NCI-H446 treated with DMSO at 0.1 percent for 48 hours (cell line): Measurements from ENCODE around the gene CMTM8.
"Not testable (repeated sequence)": the region's sequence is repeated elsewhere in the genome, so short reads cannot be mapped to it uniquely, and the experiment has no call there.

Source experiments
- DNase-seq: peaks from one replicate; lab custom pipeline; 2025; lab: John Stamatoyannopoulos, UW

CMTM8 gene

GRCh38 chr3:32238453-32239306 lies at the start of gene CMTM8:
CMTM8 (plus strand) TSS chr3:32238680; CDS start chr3:32238973, 293 bp downstream.
- DNase-seq = no peak

- no peak for DNase-seq
These were observed 48.8 kb upstream of the CMTM8 start for GRCh38 chr3:32189693-32190092.

GRCh38 chr3:32190556-32190955 lies 47.9 kb upstream of the CMTM8 start:
- DNase-seq = not testable (repeated sequence)

- no peak for DNase-seq
These were observed 45.4 kb upstream of the CMTM8 start for GRCh38 chr3:32193101-32193500.

- no peak for DNase-seq
These were observed 43.8 kb upstream of the CMTM8 start for GRCh38 chr3:32194653-32195052.

- DNase-seq = no peak
These were observed 42.4 kb upstream of the CMTM8 start for GRCh38 chr3:32195995-32196540.

GRCh38 chr3:32197991-32198390 lies 40.5 kb upstream of the CMTM8 start:
- no peak for DNase-seq

GRCh38 chr3:32198714-32199113 lies 39.8 kb upstream of the CMTM8 start:
- DNase-seq = no peak

- no peak for DNase-seq
These were observed 38.0 kb upstream of the CMTM8 start for GRCh38 chr3:32200490-32200889.

GRCh38 chr3:32200992-32201758 lies 37.3 kb upstream of the CMTM8 start:
- DNase-seq = no peak

- DNase-seq = no peak
These were observed 36.0 kb upstream of the CMTM8 start for GRCh38 chr3:32202496-32202895.

GRCh38 chr3:32203854-32204253 lies 34.6 kb upstream of the CMTM8 start:
- no peak for DNase-seq

GRCh38 chr3:32208447-32208846 lies 30.0 kb upstream of the CMTM8 start:
- no peak for DNase-seq

- DNase-seq = no peak
These were observed 23.3 kb upstream of the CMTM8 start for GRCh38 chr3:32215185-32215584.

- DNase-seq = no peak
These were observed 22.2 kb upstream of the CMTM8 start for GRCh38 chr3:32216172-32216783.

- DNase-seq = no peak
These were observed 21.1 kb upstream of the CMTM8 start for GRCh38 chr3:32217339-32217738.

- no peak for DNase-seq
These were observed 18.9 kb upstream of the CMTM8 start for GRCh38 chr3:32219537-32219936.

GRCh38 chr3:32220006-32220405 lies 18.5 kb upstream of the CMTM8 start:
- DNase-seq = no peak

GRCh38 chr3:32222950-32223349 lies 15.5 kb upstream of the CMTM8 start:
- DNase-seq = no peak

GRCh38 chr3:32224016-32224516 lies 14.4 kb upstream of the CMTM8 start:
- no peak for DNase-seq

GRCh38 chr3:32226875-32227500 lies 11.5 kb upstream of the CMTM8 start:
- no peak for DNase-seq

- not testable (repeated sequence) for DNase-seq
These were observed 9.7 kb upstream of the CMTM8 start for GRCh38 chr3:32228743-32229142.
